GM18909 (cell line): ENCODE results near the gene FTH1.

ENCODE experiments used
- ATAC-seq: cut with Tn5 transposase; IDR thresholded peaks from one replicate; pipeline ENCODE4 v1.9.1; 2021; ENCODE audit warnings: mild to moderate bottlenecking; ENCODE audit not compliant: unreplicated experiment, poor library complexity

The FTH1 gene

DNA sequence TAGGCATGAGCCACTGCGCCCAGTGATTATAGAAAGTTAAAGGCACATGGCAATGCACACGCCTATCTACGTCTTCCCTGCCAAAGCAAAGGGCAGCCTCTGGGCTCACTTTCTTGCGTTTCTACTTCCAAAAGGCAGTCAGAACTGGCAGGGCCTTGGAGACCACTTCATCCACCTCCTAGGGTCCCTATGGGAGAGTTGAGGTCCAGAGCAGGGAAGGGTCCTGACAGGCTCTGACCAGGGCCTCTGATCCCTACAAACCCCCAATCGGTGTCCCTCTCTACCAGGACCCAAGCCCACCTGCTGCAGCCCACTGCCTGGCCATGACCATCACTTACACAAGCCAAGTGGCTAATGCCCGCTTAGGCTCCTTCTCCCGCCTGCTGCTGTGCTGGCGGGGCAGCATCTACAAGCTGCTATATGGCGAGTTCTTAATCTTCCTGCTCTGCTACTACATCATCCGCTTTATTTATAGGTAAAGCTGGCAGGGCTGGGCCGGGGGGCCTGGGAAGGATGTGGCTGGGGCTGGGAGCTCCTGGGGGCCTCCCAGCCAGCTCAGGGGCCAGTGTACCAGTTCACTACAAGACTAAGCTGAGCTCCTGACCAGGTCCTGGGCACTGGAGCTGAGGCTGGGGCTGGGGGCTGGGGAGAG lies 15.8 kb downstream of the FTH1 start:
- ATAC-seq = no peak

DNA sequence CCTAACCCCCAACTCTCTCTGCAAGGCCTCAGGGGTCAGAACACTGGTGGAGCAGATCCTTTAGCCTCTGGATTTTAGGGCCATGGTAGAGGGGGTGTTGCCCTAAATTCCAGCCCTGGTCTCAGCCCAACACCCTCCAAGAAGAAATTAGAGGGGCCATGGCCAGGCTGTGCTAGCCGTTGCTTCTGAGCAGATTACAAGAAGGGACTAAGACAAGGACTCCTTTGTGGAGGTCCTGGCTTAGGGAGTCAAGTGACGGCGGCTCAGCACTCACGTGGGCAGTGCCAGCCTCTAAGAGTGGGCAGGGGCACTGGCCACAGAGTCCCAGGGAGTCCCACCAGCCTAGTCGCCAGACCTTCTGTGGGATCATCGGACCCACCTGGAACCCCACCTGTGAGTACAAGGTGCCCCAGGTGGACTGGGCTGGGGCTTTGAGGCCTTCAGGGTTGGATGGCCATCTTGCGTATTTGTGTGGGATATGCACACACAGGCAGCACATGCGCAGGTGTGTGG lies 17.3 kb downstream of the FTH1 start, which contains the start of gene BEST1:
Gene BEST1, plus strand, starts transcription at position 317 of the 513 bp plus-strand sequence. CDS start 1,456 bp downstream, outside the sequence.
- no peak for ATAC-seq

DNA sequence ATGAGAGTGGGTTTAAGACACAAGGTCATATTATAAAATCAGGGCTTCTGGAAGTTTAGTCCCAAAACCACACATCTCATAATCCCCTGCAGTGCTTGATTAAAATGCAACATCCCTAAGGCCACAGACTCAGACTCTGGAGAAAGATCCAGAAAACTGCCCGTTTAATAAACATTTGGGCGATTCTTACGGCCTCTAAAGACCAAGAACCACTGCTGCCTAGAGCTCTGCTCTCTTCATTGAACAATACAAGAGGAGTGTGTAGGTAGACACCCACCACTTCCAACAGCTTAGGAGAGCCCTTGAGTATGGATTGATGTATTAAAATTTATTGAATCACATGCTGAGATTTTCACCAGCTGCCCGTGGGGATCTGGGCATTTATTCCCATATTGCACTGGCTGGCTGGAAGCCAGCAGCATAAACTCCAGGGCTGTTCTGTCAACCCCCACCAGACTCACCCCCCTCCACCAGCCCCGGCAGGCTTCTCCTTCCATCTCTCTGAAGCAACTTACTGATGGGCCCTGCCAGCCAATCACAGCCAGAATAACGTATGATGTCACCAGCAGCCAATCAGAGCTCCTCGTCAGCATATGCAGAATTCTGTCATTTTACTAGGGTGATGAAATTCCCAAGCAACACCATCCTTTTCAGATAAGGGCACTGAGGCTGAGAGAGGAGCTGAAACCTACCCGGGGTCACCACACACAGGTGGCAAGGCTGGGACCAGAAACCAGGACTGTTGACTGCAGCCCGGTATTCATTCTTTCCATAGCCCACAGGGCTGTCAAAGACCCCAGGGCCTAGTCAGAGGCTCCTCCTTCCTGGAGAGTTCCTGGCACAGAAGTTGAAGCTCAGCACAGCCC lies 18.0 kb downstream of the FTH1 start:
- ATAC-seq = no peak

DNA sequence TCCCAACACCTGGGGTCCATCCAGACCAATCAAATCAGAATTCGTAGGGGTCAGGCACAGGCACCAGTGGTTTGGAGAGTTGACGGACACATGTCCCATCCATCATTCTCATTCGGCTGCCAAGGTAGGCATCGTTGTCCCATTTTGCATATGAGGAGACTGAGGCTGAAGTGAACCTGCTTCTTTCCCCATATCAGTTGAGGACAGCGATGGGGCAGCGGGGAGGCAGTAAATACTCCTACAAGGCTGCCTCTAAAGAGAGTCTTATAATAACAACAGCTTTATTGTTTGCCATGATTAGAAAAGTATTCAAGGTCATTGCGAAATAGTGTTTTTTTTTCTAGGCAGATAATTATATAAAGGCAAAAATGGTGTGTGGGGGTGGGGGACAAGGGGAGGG lies 18.9 kb downstream of the FTH1 start:
- no peak for ATAC-seq

DNA sequence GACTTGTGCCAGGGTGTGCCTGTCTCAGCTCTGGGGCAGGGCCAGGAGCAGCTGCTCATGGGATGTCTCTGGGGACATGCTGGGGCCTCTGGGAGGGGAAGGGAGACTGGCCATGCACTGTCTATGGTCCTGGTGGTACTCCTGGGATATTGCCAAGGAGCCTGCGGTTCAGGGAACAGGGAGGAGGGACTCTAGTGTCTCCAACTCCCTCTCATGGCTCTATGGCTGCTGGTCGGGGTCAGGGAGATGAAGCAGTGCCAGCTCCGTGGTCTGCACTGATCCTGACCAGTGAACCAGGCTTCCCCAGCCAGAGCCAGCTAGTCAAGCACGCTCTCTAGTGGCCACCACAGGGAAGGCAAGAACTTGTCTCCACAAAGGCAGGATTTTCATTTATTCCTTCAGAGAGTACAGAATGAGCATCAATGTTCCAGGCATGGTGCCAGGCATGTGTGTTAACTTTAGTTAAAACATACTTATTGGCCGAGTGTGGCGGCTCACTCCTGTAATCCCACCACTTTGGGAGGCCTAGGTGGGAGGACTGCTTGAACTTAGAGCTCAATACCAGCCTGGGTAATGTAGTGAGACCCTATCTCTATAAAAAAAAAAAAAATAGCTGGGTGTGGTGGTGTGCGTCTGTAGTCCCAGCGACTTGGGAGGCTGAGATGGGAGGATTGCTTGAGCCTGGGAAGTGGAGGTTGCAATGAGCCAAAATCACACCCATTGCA lies 19.8 kb downstream of the FTH1 start:
- ATAC-seq = no peak

DNA sequence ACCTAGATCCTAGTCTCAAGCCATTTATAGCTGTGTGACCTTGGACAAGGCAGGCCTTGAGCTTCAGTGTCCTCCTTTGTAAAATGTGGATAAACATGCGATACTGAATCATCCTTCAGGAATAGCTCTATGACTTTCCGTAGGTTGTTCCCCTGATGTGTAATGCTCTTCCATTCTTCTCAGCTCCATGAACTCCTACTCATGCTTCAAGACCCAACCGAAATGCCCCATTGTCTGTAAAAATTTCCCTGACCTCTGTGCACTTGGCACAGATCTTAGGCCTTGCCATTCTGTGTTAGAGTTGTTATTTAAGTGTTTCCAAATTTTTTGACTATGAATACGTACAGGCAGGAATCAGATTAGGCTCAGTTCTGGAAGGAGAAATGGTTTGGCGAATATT lies 20.5 kb downstream of the FTH1 start:
- ATAC-seq = no peak

DNA sequence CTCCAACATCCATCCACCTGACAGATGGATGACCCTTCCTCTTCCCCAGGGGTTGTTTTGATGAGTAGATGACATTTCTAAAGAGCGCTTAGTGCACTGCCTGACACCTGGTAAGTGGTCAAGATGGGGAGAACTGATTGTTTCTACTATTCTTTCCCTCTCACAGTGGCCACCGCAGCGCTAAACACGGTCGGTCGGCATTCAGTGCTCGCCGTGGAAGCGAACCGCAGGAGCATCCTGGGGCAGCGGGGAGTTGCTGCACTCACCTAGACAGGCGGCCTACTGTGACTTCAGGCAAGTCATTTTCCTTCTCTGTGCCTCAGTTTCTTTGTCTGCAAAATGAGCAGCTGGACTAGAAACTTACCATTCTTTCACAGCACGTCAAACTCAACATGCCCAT lies 22.2 kb downstream of the FTH1 start:
- ATAC-seq = no peak

DNA sequence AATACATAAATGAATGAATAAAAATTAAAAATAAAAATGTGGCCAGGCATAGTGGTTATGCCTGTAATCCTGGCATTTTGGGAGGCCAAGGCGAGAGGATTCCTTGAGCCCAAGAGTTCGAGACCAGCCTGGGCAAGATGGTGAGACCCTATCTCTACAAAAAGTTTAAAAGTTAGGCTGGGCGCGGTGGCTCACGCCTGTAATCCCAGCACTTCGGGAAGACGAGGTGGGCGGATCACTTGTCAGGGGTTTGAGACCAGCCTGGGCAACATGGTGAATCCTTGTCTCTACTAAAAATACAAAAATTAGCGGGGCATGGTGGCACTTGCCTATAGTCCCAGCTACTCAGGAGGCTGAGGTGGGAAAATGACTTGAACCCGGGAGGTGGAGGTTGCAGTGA lies 27.0 kb downstream of the FTH1 start:
- ATAC-seq = no peak

DNA sequence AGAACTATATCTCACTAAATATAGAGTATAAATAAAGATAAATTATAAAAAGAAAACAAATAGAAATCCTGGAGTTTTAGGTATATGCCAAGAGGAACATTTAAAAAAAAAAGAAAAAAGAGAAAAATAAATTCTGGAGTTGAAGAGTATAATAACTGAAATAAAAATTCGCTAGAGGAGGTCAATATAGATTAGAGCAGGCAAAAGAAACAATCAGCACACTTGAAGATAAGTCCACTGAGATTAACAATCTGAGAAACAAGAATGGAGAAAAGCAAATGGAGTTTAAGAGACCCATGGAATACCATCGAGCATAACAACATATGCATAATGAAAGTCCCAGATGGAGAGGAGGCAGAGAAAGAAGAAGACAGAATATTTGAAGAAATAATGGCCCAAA lies 31.6 kb downstream of the FTH1 start:
- no peak for ATAC-seq

DNA sequence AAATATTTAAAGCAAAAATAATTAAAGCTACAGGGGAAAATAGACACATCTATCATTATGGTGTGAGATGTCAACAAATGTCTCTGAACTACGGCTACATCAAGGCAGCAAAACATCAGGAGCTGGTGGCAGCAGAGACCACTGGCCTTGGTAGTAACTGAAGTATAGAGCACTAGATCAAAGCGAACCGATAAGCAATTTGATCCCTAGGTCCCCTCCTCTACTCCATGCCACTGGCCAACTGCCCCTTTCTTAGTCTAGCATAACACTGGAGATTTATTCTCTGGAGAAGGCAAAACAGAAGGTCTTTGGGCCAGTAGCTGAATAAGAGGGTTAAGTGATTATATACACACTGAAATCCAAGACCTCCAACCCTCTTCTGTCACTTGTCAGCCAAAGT lies 36.5 kb downstream of the FTH1 start:
- no peak for ATAC-seq

DNA sequence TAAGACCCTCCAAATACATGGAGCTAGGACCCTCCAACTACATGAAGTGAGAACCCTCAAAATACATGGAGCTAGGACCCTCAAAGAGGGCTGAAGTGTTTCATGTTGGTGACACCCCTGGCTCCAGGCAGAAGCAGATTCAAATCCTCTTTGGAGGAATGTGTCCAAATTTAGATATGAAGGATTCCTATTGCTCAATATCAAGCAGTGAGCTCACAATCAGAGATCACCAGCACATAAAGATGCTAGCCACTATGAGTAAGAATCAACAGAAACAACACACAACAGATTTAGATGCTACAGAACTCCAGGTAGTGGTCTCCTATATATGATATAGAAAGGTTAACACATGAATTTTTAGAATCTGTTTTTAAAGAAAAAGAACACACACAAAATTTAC lies 38.8 kb downstream of the FTH1 start:
- no peak for ATAC-seq

DNA sequence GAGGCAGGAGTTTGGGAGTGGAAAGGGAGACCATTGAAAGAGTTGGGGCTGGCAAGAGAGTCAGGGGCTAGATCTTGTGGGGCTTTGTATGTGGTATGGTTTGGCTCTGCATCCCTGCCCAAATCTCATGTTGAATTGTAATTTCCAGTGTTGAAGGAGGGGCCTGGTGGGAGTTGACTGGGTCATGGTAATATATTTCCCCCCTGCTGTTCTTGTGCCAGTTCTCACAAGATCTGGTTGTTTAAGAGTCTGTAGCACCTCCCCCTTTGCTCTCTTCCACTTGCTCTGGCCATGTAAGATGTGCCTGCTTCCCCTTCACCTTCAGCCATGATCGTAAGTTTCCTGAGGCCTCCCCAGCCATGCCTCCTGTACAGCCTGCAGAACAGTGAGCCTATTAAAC lies 39.9 kb downstream of the FTH1 start:
- ATAC-seq = no peak

DNA sequence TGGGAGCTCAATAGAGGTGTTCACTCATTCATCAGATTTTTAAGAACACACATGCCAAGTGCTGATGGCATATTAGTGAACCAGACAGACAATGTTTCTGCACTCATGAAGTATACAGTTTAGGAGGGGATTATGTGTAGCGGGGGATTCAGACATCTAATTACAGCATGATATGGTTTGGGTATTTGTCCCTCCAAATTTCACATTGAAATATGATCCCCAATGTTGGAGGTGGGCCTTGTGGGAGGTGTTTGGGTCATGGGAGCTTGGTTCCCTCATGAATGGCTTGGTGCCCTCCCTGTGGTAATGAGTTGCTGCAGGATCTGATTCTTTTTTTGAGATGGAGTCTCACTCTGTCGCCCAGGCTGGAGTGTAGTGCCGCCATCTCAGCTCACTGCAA lies 41.2 kb downstream of the FTH1 start:
- no peak for ATAC-seq

DNA sequence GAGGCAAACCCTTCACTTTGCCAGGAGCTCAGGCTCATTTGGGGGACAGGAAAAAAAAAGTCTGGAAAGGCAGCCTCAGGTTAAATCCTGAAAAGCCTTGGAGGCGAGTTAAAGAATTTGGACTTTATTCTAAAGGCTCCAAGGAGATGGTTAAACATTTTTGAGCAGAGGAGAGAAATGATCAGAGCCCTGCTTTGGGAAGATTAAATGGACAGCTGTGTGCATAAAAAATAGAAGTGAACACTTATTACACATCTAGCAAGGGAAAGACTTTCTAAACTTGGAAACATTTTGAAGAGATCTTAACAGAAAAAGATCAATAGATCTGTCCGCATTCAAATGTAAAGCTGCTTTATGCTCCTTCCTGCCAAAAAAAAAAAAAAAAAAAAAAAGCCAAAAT lies 41.7 kb downstream of the FTH1 start:
- no peak for ATAC-seq

DNA sequence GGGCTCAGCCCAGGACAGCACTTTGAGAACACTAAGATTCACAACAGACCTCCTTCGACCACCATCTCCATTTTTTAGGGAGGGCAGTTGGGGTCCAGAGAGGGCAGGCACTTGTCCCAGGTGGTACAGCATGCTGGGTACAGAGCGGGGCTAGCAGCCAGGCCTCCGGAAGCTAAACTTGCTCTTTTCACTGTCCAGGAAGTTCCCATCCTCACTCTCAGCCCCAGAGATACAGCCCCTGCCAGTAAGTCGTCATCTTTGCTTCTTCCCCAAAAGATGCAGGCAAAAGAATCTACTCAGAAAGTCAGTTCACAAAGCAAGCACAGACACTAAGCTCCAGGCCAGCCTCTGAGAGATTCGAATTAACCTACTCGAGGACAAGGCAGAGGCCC lies 43.4 kb downstream of the FTH1 start:
- no peak for ATAC-seq

DNA sequence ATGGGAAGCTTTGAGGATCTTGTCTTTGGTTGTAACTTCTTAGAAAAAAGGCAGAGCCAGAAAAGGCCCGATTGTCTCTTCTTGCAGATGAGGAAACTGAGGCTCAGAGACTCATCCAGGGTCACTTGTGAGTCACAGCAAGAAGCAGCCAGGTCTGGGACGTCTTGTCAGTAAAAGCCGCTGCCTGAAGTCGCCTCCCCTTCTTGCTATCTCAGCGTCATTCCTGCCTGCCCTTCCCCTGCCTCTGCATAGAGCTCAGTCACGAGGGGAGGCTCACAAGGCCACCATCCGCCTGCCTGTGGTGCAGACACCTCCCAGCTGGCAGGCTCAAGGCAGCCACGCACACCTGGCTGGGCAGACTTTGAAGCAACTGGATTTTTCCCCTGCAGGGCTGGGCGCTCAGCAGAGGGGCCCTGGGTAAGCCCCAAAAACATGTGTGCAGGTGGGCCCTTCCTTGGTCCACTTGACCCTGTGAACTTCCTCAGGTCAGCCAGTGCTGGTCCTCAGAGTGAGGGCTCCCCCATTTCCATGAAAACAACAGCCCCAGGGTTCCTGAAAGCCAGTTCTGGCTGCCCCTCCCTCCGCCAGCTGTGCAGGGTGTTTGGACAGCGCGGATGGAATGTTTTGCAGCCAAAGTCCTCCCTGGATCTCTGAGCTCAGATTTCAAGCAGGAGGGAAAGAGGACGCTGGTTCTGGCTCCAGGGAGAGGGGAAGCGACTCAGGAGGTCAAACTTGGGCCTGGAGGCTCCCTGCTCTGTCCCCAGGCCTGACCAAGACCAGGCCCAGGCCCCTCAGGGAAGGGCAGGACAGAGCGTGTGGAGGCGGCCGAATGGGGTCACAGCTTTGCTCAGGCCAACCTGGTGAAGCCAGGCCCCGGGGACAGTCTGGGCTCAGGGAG lies 44.0 kb downstream of the FTH1 start:
- no peak for ATAC-seq

DNA sequence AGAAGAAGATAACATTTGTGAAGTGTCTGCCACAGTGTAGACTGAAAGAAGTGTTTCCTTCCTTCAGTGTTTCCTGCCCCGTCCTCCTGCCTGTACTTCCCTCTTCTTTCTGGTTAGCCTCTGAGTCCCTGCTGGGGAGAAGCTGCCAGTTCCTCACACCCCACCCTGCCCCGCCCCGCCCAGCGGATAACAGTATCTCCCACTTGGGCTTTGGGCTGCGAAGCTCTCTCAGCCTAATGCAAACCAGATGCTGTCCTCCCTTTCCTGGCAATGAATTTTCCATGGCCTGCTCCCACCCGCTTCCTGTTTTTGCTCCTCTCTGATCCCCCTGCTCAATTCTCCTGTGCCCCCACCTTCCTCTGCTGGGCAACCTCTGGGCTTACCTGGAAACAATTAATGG lies 44.9 kb downstream of the FTH1 start:
- no peak for ATAC-seq

DNA sequence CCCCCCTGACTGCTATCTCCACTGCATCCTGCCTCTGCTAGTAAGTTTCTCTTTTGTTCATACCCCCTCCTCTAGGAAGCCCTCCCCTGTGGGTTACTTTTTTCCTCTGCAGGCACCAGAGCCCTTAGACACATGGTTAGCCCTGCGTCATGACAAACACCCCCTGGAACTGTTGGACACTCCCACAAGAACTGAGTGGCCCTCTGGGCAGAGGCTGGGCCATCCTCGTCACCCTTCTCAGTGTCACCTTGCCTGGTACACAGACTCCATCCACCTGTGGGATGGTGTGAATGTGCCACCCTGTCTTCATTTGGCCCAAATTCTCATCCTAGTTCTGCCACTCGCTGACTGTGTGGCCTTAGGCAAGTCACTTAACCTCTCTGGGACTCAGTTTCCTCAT lies 46.0 kb downstream of the FTH1 start:
- no peak for ATAC-seq

DNA sequence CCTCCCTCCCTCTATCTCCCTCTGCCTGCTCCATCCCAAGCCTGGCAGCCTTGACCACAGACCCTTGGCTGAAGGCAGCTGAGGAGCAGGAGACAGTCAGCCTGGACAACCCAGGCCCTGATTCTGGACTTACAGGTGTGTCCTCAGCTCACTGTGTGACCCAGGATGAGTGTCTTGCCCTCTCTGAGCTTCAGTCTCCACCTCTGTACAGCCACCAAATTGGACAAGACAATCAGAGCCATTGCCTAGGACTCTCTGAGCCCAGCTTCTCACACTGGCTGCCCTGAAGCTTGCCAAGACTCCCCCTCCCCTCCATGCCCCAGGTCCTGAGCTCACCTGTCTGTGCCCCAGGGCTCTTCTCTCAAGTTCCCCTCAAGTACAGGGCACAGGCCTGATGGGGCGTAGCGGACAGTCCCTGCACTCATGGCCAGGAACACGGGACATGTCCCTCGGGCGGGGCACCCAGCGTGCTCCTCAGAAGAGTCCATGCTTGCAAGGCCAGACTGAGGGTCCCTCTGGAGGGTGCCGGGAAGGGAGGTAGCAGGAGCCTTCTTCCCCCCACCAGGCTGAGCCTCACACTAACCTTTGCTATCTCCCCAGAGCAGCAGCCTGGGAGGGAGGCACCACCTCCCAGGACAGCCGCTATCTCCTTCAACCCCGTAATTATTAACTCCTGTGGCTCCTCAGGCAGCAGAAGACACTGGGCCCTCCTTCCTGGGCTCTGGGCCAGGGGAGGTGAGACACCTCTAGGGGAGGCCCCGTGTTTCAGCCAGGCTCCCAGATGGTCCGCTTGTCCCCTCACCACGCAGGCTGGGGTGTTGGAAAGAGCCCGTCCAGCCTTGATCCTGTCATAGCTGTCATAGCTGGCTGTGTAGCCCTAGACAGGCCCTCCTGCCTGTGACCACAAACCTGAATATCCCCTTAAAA lies 47.5 kb downstream of the FTH1 start:
- no peak for ATAC-seq
